KBM-7 (cell line): ENCODE results near the gene NAALADL2.
"Not testable (repeated sequence)": the region's sequence is repeated elsewhere in the genome, so short reads cannot be mapped to it uniquely, and the experiment has no call there.

Experiments used
- DNase-seq: peaks from one replicate; pipeline ENCODE4 v3.0.0-alpha.2; 2015
- in situ Hi-C: fragments of 300-500 bp; cut with MboI; formaldehyde crosslinking; loops from 2 replicates; pipeline ENCODE4 v1.14.3; 2020; ENCODE audit warnings: low sequenced_read_pairs, low pct_unique_long_range_greater_than_20kb, mixed read lengths

NAALADL2 gene

GRCh38 chr3:175047786-175048185 is 188.7 kb downstream of the NAALADL2 start:
- in situ Hi-C loops = no loop called here
- no peak for DNase-seq

GRCh38 chr3:175057401-175057800 is 198.3 kb downstream of the NAALADL2 start:
- in situ Hi-C loops = no loop called here

GRCh38 chr3:175059788-175060187 is 200.7 kb downstream of the NAALADL2 start:
- in situ Hi-C loops = no loop called here
- no peak for DNase-seq

More at GRCh38 chr3:175057401-175057800, 198.3 kb downstream of the NAALADL2 start:
- DNase-seq = no peak

GRCh38 chr3:175065497-175065896 is 206.4 kb downstream of the NAALADL2 start:
- DNase-seq = no peak
- in situ Hi-C loops = no loop called here

GRCh38 chr3:175066617-175067415 is 207.7 kb downstream of the NAALADL2 start:
- in situ Hi-C loops = no loop called here
- DNase-seq = no peak

- DNase-seq = no peak
These were observed 209.5 kb downstream of the NAALADL2 start for GRCh38 chr3:175068587-175068986.

GRCh38 chr3:175070946-175071345 is 211.8 kb downstream of the NAALADL2 start:
- DNase-seq = no peak

More at GRCh38 chr3:175068587-175068986, 209.5 kb downstream of the NAALADL2 start:
- in situ Hi-C loops = no loop called here

GRCh38 chr3:175073219-175073905 is 214.2 kb downstream of the NAALADL2 start:
- no peak for DNase-seq
- in situ Hi-C loops = no loop called here

More at GRCh38 chr3:175070946-175071345, 211.8 kb downstream of the NAALADL2 start:
- in situ Hi-C loops = no loop called here

GRCh38 chr3:175075269-175075668 is 216.1 kb downstream of the NAALADL2 start:
- in situ Hi-C loops = no loop called here
- no peak for DNase-seq

- DNase-seq = no peak
- in situ Hi-C loops = no loop called here
These were observed 218.1 kb downstream of the NAALADL2 start for GRCh38 chr3:175077216-175077615.

- in situ Hi-C loops = no loop called here
- DNase-seq = no peak
These were observed 223.5 kb downstream of the NAALADL2 start for GRCh38 chr3:175082631-175083030.

- DNase-seq, in situ Hi-C loops: not testable (repeated sequence)
These were observed 228.0 kb downstream of the NAALADL2 start for GRCh38 chr3:175087128-175087527.

- no peak for DNase-seq
- in situ Hi-C loops = no loop called here
These were observed 229.7 kb downstream of the NAALADL2 start for GRCh38 chr3:175088766-175089380.

- in situ Hi-C loops = no loop called here
- no peak for DNase-seq
These were observed 232.4 kb downstream of the NAALADL2 start for GRCh38 chr3:175091426-175092114.

- DNase-seq = no peak
- in situ Hi-C loops = no loop called here
These were observed 234.6 kb downstream of the NAALADL2 start for GRCh38 chr3:175093748-175094147.

- DNase-seq = no peak
- in situ Hi-C loops = no loop called here
These were observed 235.2 kb downstream of the NAALADL2 start for GRCh38 chr3:175094344-175094743.

GRCh38 chr3:175098644-175099043 is 239.5 kb downstream of the NAALADL2 start:
- in situ Hi-C loops = no loop called here
- no peak for DNase-seq

- no peak for DNase-seq
- in situ Hi-C loops = no loop called here
These were observed 243.0 kb downstream of the NAALADL2 start for GRCh38 chr3:175102161-175102560.

GRCh38 chr3:175103298-175103697 is 244.2 kb downstream of the NAALADL2 start:
- no peak for DNase-seq
- in situ Hi-C loops = no loop called here
